DND-41 (cell line): Measurements from ENCODE around the gene INSL6.

Experiments
- ATAC-seq: fragments of 200-7000 bp; cut with Tn5 transposase; 3 replicates; pipeline ENCODE4 v1.9.1; 2021; ENCODE audit warnings: low read depth; ENCODE audit not compliant: insufficient read depth
- DNase-seq: peaks from one replicate; pipeline ENCODE4 v3.0.0-alpha.2; 2020
- H2AFZ ChIP-seq: 2 replicates; pipeline ENCODE4 v1.6.0; 2012; ENCODE audit warnings: low read depth, low read length
- H3K27ac ChIP-seq: 2 replicates; pipeline ENCODE4 v1.5.1; 2012; ENCODE audit warnings: low read length, inconsistent platforms
- H3K27me3 ChIP-seq: fragments of 200-600 bp; sonication (generic); 2 replicates; pipeline ENCODE4 v1.6.0; 2012; ENCODE audit warnings: low read length, mild to moderate bottlenecking, inconsistent platforms; ENCODE audit not compliant: insufficient read depth, poor library complexity
- H3K36me3 ChIP-seq: 2 replicates; pipeline ENCODE4 v1.5.1; 2012; ENCODE audit warnings: low read length, inconsistent platforms; ENCODE audit not compliant: insufficient read depth
- H3K4me1 ChIP-seq: 2 replicates; pipeline ENCODE4 v1.5.1; 2012; ENCODE audit warnings: mild to moderate bottlenecking, low read length; ENCODE audit not compliant: insufficient read depth
- H3K4me2 ChIP-seq: 2 replicates; pipeline ENCODE4 v1.6.0; 2012; ENCODE audit warnings: mild to moderate bottlenecking, moderate library complexity, low read length, inconsistent platforms; ENCODE audit not compliant: insufficient read depth
- H3K4me3 ChIP-seq, 2 experiments: fragments of 200-600 bp in 1 of 2; shearing (Covaris generic) in 1 of 2; 2 replicates each; pipeline ENCODE4 v1.5.1; 2012 to 2016; ENCODE audit warnings: inconsistent platforms in 2 of 2, low read length in 2 of 2, mild to moderate bottlenecking in 2 of 2, low read depth in 1 of 2, moderate library complexity in 1 of 2
- H3K79me2 ChIP-seq: 2 replicates; pipeline ENCODE4 v1.6.0; 2012; ENCODE audit warnings: low read length, inconsistent platforms; ENCODE audit not compliant: insufficient read depth
- H3K9ac ChIP-seq: 2 replicates; pipeline ENCODE4 v1.6.0; 2012; ENCODE audit warnings: low read depth, mild to moderate bottlenecking, inconsistent platforms, low read length, moderate library complexity
- H3K9me3 ChIP-seq: 2 replicates; pipeline ENCODE4 v1.5.1; 2012; ENCODE audit warnings: low read length, moderate library complexity, mild to moderate bottlenecking, inconsistent platforms; ENCODE audit not compliant: insufficient read depth, severe bottlenecking
- H4K20me1 ChIP-seq: 2 replicates; pipeline ENCODE4 v1.6.0; 2012; ENCODE audit warnings: low read length; ENCODE audit not compliant: insufficient read depth
- EZH2 ChIP-seq: IDR thresholded peaks from 3 replicates; pipeline ENCODE4 v1.6.1; 2012; ENCODE audit warnings: borderline replicate concordance, low read depth, mild to moderate bottlenecking, moderate library complexity, low read length, inconsistent platforms; ENCODE audit not compliant: severe bottlenecking
- TF ChIP-seq, protein P1 (sequence below): IDR thresholded peaks from 2 replicates; pipeline ENCODE4 v1.5.1; 2012; ENCODE audit warnings: borderline replicate concordance, low read length, moderate library complexity, mild to moderate bottlenecking; ENCODE audit not compliant: poor library complexity, severe bottlenecking; ENCODE audit errors: extremely low read depth

The INSL6 gene

DNA sequence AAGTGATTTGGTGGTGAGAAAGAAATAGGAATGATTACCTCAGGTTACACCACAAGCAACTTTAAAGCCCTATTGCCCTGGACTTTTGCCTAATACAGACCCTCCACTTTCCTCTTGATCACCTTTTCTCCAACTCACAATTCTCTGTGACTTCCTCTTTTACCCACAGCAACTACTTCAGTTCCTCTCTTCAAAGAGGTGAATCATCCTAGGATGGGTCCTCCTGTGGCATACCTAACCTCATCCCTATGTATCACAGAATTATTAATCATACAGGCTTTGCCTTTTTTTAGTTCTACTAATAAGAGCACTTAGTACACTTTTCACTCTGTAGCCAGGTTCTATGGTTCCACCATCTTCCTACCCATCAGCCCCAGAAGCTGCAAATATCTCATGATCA, 19.6 kb upstream of the INSL6 start:
- H3K36me3 ChIP-seq: no peaks in the 10 kb centered on the region
- no peaks in the 10 kb centered on the region for H3K4me1 ChIP-seq

DNA sequence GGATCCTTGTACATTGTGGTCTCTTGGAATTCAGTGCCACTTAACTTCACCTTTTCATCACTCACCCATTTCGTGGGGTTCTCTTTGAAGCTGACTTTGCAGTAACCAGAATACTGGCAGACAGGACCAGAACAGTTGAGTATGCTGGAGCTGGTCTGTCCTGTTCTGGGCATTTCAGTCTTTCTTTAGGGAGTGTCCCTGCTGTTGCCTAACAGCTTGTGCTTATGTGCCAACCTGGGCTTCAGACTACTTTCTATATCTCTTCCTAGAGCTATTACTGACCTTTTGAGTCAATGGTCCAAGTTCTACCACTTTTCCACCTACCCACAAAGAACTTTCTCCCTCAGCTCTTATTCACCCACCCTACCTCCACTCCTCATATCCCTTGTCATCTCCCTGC, 10.0 kb upstream of the INSL6 start:
- H3K27me3 ChIP-seq: no peaks in the 10 kb centered on the region
- H3K4me1 ChIP-seq: no peaks in the 10 kb centered on the region
- H3K27ac ChIP-seq: no peak overlapping the region
- no peak for DNase-seq
- ATAC-seq: no peak
- no peaks in the 10 kb centered on the region for H3K79me2 ChIP-seq
- no peak for TF ChIP-seq EZH2
- H4K20me1 ChIP-seq: no peaks in the 10 kb centered on the region
- no peak overlapping the region for H3K9ac ChIP-seq
- H3K9me3 ChIP-seq: peaks cover 4% of the 10 kb centered on the region
- H3K4me2 ChIP-seq: no peak overlapping the region
- H2AFZ ChIP-seq: no peak overlapping the region
- no peaks in the 10 kb centered on the region for H3K36me3 ChIP-seq
- H3K4me3 ChIP-seq: no peak overlapping the region

More for the DNA sequence above, 19.6 kb upstream of the INSL6 start:
- H3K4me3 ChIP-seq: no peak overlapping the region
- no peak overlapping the region for H3K9ac ChIP-seq
- H3K79me2 ChIP-seq: no peaks in the 10 kb centered on the region
- H3K9me3 ChIP-seq: peaks cover 5% of the 10 kb centered on the region
- H3K27ac ChIP-seq: no peak overlapping the region
- no peak for DNase-seq
- H2AFZ ChIP-seq: no peak overlapping the region
- no peak for ATAC-seq
- H4K20me1 ChIP-seq: no peaks in the 10 kb centered on the region
- no peaks in the 10 kb centered on the region for H3K27me3 ChIP-seq
- H3K4me2 ChIP-seq: no peak overlapping the region
- TF ChIP-seq EZH2: no peak
- TF ChIP-seq, protein P1, sequence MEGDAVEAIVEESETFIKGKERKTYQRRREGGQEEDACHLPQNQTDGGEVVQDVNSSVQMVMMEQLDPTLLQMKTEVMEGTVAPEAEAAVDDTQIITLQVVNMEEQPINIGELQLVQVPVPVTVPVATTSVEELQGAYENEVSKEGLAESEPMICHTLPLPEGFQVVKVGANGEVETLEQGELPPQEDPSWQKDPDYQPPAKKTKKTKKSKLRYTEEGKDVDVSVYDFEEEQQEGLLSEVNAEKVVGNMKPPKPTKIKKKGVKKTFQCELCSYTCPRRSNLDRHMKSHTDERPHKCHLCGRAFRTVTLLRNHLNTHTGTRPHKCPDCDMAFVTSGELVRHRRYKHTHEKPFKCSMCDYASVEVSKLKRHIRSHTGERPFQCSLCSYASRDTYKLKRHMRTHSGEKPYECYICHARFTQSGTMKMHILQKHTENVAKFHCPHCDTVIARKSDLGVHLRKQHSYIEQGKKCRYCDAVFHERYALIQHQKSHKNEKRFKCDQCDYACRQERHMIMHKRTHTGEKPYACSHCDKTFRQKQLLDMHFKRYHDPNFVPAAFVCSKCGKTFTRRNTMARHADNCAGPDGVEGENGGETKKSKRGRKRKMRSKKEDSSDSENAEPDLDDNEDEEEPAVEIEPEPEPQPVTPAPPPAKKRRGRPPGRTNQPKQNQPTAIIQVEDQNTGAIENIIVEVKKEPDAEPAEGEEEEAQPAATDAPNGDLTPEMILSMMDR: no peak

DNA sequence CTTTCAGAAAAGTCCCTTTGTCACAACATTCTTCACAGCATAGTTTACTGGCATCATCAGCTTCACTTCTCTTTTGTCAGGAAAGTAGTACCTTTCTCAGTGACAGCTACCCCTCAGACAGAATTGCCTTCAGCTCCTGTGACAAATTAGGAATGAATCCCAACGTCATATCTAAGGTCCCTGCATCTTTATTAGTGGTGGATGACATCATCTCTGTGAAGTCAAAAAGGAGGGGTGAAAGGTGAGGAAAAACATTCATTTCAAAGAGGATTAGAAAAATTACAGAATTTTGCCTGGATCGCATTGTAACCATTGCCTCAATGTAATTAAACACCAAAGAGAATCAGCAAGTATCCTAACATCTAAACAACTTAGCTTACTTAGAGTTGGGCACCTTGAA, 7.9 kb upstream of the INSL6 start:
- H3K4me1 ChIP-seq: no peaks in the 10 kb centered on the region
- H2AFZ ChIP-seq: no peak overlapping the region
- TF ChIP-seq, protein P1: no peak
- peaks cover 3% of the 10 kb centered on the region for H3K9me3 ChIP-seq
- no peak overlapping the region for H3K9ac ChIP-seq
- no peaks in the 10 kb centered on the region for H4K20me1 ChIP-seq
- H3K27me3 ChIP-seq: no peaks in the 10 kb centered on the region
- no peak for DNase-seq
- H3K27ac ChIP-seq: no peak overlapping the region
- ATAC-seq: no peak
- H3K36me3 ChIP-seq: no peaks in the 10 kb centered on the region
- no peak overlapping the region for H3K4me3 ChIP-seq
- no peaks in the 10 kb centered on the region for H3K79me2 ChIP-seq
- no peak overlapping the region for H3K4me2 ChIP-seq

DNA sequence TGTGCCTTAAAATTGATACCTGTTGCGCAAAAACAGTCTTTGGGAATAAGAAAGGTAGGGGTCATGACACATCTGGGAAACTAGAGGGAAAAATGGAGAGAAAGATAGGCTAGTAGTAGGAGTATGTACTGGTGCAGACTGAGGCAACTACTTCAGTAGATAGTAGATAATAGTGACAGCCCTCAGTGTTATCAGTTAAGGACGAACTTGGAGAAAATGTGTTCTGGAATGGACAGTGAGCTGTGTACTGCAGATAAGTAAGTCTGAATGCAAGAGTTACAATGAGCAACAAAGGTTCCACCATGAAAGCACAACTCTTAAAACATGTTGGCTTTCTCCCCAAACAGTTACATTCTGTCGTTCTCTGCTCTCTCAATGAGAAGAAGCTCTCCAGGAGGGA, 6.5 kb upstream of the INSL6 start:
- no peaks in the 10 kb centered on the region for H3K9me3 ChIP-seq
- no peak for TF ChIP-seq EZH2
- TF ChIP-seq, protein P1: no peak
- DNase-seq (no peak), ATAC-seq (no peak)
- no peaks in the 10 kb centered on the region for H4K20me1 ChIP-seq
- H3K36me3 ChIP-seq: no peaks in the 10 kb centered on the region
- H3K79me2 ChIP-seq: no peaks in the 10 kb centered on the region
- H3K4me2 ChIP-seq: no peak overlapping the region
- no peak overlapping the region for H3K9ac ChIP-seq
- H3K27me3 ChIP-seq: no peaks in the 10 kb centered on the region
- H3K4me3 ChIP-seq: no peak overlapping the region
- H2AFZ ChIP-seq: no peak overlapping the region
- no peak overlapping the region for H3K27ac ChIP-seq
- 0 out of 2 replicates have a peak, but pooled peaks cover under 1% of the 10 kb centered on the region for H3K4me1 ChIP-seq
